GM10248 (cell line): ENCODE data around the gene CDC42BPB.

ENCODE experiments used
- CTCF ChIA-PET: fragments of 300-600 bp; sonication (Branson Sonifier 250); formaldehyde crosslinking; extraction: SDS; loops from one replicate; lab custom pipeline; 2021; ENCODE audit warnings: antibody characterized with exemption; lab: Yijun Ruan, JAX
- POLR2A ChIA-PET: fragments of 350-650 bp; sonication (Branson Sonifier 250); formaldehyde crosslinking; extraction: SDS; loops from one replicate; lab custom pipeline; 2020; ENCODE audit warnings: antibody characterized with exemption; lab: Yijun Ruan, JAX
- DNase-seq: peaks from one replicate; pipeline ENCODE4 v3.0.0; 2012; ENCODE audit errors: extremely low spot score
- TF ChIP-seq, protein P1 (sequence below): IDR thresholded peaks from 2 replicates; pipeline ENCODE4 v1.5.1; 2012; ENCODE audit warnings: mild to moderate bottlenecking, low read depth; ENCODE audit errors: extremely low read depth, missing control alignments, control extremely low read depth

CDC42BPB gene

DNA sequence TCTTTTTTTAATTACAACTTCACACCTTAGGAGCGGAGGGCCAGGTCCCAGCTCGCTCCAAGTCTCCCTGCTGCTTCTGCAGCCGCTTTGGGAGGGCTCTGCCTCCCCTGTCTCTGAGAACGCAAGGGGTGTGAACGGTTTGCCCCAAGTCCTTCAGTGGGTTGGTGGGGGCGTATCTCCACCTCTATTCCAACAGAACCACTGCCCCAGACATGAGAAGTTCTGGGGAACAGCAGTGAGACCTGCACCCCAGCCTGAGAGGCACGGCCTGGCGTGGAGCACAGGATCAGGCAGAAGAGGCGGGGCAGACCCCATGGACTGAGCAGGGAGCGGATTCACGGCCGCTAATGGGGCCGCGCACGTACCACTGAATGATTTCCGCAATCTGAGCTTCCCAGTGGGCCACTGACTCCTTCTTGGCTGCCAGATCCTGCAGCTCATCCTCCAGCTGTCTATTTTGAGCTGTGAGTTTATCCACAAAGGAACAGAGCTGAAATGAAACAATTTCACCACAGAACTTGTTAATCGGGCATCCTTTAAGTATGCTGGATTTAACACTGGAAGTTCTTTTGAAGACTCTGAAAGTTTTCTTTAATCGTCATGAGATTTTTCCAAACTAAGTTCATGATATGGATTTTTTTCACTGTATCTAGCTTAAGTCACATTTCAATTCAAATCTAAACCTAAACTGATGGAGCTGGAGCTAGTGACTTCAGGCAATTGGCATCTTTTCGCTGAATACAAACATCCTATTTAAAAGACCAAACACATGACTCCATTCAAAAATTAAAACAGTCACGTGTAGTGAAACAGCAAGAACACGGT lies 90.5 kb downstream of the CDC42BPB start:
- ChIA-PET CTCF (interaction anchor here (1.3 to 1.9 kb wide), 3 partner anchors 9 to 273 kb away, joined by 3 to 5 read pairs (median 3); no protein-coding TSS in a partner anchor), POLR2A (no interaction called here)
- no peak for DNase-seq
- TF ChIP-seq, protein P1, sequence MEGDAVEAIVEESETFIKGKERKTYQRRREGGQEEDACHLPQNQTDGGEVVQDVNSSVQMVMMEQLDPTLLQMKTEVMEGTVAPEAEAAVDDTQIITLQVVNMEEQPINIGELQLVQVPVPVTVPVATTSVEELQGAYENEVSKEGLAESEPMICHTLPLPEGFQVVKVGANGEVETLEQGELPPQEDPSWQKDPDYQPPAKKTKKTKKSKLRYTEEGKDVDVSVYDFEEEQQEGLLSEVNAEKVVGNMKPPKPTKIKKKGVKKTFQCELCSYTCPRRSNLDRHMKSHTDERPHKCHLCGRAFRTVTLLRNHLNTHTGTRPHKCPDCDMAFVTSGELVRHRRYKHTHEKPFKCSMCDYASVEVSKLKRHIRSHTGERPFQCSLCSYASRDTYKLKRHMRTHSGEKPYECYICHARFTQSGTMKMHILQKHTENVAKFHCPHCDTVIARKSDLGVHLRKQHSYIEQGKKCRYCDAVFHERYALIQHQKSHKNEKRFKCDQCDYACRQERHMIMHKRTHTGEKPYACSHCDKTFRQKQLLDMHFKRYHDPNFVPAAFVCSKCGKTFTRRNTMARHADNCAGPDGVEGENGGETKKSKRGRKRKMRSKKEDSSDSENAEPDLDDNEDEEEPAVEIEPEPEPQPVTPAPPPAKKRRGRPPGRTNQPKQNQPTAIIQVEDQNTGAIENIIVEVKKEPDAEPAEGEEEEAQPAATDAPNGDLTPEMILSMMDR = no peak

DNA sequence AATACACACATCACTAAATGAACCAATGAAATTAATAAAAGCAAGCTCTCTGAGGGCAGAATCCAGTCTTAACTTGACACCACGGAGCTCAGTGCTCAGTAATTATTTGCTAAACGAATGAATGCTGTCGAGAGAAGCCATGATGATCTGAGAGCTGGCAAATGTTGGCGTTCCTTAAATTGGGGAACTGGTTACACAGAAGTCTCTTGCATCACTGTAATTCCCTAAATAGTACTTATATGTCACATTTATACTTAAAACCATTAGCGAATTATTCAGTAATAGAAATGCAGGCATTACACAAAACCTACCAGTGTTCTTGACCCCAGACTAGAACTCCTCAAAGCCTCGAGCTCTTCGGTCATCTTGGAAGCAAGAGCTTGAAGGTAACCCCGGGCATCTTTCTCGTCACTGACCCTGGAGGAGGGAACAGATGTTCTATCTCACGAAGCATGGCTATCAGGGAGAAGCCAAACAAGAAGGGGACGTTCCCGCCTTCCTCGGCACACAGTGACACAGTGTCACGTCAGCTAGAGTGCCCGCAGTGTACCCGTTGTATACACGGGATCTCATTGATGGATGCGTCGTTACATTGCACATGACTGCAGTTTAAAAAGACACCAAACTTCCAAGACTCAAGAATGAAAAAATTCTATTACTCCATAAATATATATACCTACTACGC lies 91.2 kb downstream of the CDC42BPB start:
- CTCF ChIA-PET = interaction anchor here (0.7 to 1.3 kb wide), 2 partner anchors 10 to 103 kb away, joined by 3 read pairs; no protein-coding TSS in a partner anchor
- TF ChIP-seq, protein P1 = no peak
- POLR2A ChIA-PET = no interaction called here
- no peak for DNase-seq

DNA sequence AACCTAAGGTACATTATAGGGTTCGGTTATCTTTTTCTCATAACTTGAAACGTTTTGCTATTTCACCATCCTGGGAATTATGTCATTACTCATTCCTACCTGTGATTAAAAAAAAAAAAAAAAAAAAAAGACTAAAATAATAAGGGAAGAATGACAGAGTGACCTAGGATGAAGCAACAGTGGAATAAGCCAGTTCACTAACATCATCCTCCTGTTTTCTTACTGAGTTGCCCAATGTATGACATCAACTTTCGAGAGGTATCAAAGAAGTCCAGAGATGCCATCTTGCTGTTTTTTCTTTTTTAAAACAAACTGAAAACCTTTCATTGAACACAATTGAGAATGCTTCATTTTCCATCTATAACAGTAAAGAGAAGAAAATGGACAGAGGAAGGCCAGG lies 92.1 kb downstream of the CDC42BPB start:
- POLR2A ChIA-PET = no interaction called here
- CTCF ChIA-PET = interaction anchor here (1.3 kb wide), 1 partner anchor 104 kb away, joined by 3 read pairs; no protein-coding TSS in a partner anchor
- DNase-seq = no peak
- TF ChIP-seq, protein P1 = no peak

DNA sequence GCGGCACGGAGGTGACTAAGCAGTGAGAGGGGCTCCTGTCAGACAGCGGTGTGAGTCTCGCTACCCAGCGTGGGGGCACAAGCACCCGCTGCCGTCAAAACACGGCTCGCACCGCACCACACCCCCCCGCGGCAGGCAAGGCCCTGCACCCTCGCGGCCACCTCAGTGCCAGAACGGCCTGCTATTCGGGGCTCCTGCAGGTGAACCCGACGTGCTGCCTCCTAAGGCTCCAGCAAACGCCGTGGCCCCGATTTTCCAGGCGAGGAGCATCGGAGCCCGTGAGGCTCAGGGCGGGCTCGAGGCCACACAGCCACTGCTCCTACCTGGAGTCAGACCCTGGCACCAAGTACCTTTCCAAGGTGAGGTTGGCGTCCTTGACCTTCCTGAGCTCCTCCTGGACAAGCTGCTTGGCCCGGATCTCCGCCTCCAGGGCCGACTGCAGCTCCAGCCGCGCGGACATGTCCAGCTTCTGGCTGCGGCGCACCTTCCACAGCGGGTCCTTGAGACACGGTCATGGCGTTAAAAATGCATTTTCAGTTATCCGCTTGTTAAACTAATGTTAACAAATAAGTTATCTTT lies 93.1 kb downstream of the CDC42BPB start:
- TF ChIP-seq, protein P1 = no peak
- ChIA-PET CTCF (no interaction called here), POLR2A (no interaction called here)
- DNase-seq = no peak

DNA sequence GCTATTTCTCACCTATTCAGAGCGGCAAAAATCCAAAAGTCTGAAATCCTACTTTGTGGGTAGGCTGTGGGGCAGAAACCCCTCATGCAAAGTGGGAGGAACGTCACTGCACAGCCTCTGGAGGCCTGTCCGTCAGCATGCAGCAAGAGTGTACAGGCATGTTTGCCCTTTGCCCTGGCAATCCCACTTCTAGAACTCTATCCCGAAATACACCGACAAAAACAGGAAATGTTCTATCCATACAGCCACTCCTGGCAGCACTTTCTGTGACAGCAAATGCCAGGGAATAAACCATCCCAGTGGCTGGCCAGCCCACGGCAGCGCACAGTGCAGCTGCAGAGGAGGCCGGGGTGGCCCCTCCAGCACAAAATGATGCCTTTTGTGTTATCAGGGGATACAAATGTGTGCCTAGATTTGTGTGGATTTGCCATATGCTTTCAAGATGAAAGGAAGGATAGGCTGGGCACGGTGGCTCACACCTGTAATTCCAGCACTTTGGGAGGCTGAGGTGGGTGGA lies 95.2 kb downstream of the CDC42BPB start:
- CTCF ChIA-PET = no interaction called here
- POLR2A ChIA-PET = no interaction called here
- no peak for DNase-seq
- TF ChIP-seq, protein P1 = no peak

DNA sequence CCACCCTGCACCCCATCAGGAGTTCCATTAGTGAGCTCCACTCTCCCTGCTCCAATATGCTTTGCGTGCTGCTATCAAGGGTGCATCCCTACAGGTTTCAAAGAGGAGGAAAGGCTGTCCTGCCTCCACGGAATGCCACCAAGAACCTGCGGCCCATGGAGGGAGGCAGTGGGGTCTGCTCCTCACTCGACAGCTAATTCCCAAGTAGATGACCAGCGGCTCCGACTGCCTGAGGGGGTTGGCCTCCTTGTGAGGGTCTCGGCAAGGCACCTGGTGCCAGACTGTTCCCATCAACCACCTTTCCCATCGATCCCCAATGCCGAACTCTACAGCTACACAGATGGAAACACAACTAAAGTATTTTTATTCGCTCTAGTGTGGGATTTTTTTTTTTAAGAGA lies 98.9 kb downstream of the CDC42BPB start:
- POLR2A ChIA-PET = no interaction called here
- TF ChIP-seq, protein P1 = no peak
- DNase-seq = no peak
- CTCF ChIA-PET = no interaction called here
